ENCODE measurements around the gene WDR91.

Gene WDR91

DNA sequence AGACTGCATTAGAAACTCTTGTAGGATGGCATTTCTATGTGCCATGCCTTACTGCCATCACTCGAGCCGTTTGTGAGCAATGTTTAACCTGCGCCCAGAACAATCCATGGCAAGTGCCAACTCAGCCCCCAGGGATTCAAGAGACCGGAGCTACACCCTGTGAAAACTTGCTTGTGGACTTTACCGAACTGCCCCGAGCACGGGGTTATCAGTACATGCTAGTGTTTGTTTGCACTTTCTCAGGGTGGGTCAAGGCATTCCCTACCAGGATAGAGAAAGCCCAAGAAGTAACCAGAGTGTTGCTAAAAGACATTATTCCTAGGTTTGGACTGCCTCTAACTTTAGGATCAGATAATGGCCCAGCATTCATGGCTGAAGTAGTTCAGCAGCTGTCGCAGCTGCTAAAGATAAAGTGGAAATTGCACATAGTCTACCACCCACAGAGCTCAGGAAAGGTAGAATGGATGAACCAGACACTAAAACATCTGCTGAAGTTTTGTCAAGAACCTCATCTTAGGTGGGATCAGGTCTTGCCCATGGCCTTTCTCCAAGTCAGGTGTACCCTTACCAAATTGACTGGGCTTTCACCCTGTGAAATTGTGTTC is 31.9 kb downstream of the WDR91 start:
- H2AFZ ChIP-seq (ENCODE audit: low read length), result no peak overlapping the region

GRCh38 chr7:135178364-135178763 is 33.0 kb downstream of the WDR91 start:
- no peaks in the 10 kb centered on the region for H4K20me1 ChIP-seq (ENCODE audit: insufficient read depth, low read length)
- no peak overlapping the region for H3K9ac ChIP-seq (ENCODE audit: low read length)
- H3F3A ChIP-seq (ENCODE audit: insufficient read depth, low read length), result no peaks in the 10 kb centered on the region
- no peaks in the 10 kb centered on the region for H3K27me3 ChIP-seq (ENCODE audit: insufficient read depth, low read length)
- H3K36me3 ChIP-seq (ENCODE audit: insufficient read depth, low read length), result peaks cover 25% of the 10 kb centered on the region
- H3K27ac ChIP-seq (ENCODE audit: low read depth, low read length, poor library complexity, severe bottlenecking), result no peak overlapping the region
- H3K4me2 ChIP-seq (ENCODE audit: low read length), result no peak overlapping the region
- no peaks in the 10 kb centered on the region for H3K9me2 ChIP-seq (ENCODE audit: low read depth, low read length)
- no peaks in the 10 kb centered on the region for H3K4me1 ChIP-seq (ENCODE audit: insufficient read depth, low read length, severe bottlenecking)
- H2AFZ ChIP-seq (ENCODE audit: low read length), result no peak overlapping the region
- TF ChIP-seq CTCF (IDR thresholded peaks at IDR 0.05; ENCODE audit: low read length) (no peak), EZH2 (IDR thresholded peaks at IDR 0.05; ENCODE audit: borderline replicate concordance, low read length) (no peak)
- H3K79me2 ChIP-seq (ENCODE audit: insufficient read depth, low read length), result no peaks in the 10 kb centered on the region
- H3K9me3 ChIP-seq (ENCODE audit: low read length), result peaks cover 11% of the 10 kb centered on the region
- H3K4me3 ChIP-seq (ENCODE audit: low read depth, low read length, poor library complexity, severe bottlenecking), result no peak overlapping the region

More for the DNA sequence above, 31.9 kb downstream of the WDR91 start:
- Histone ChIP-seq H3K4me2 (ENCODE audit: low read length) (no peak overlapping the region), H3K27me3 (ENCODE audit: insufficient read depth, low read length) (no peaks in the 10 kb centered on the region), H4K20me1 (ENCODE audit: insufficient read depth, low read length) (no peaks in the 10 kb centered on the region), H3F3A (ENCODE audit: insufficient read depth, low read length) (no peaks in the 10 kb centered on the region), H3K36me3 (ENCODE audit: insufficient read depth, low read length) (peaks cover 34% of the 10 kb centered on the region), H3K9me3 (ENCODE audit: low read length) (peaks cover 11% of the 10 kb centered on the region), H3K9me2 (ENCODE audit: low read depth, low read length) (no peaks in the 10 kb centered on the region), H3K4me1 (ENCODE audit: insufficient read depth, low read length, severe bottlenecking) (no peaks in the 10 kb centered on the region), H3K4me3 (ENCODE audit: low read depth, low read length, poor library complexity, severe bottlenecking) (no peak overlapping the region), H3K9ac (ENCODE audit: low read length) (no peak overlapping the region), H3K79me2 (ENCODE audit: insufficient read depth, low read length) (no peaks in the 10 kb centered on the region), H3K27ac (ENCODE audit: low read depth, low read length, poor library complexity, severe bottlenecking) (no peak overlapping the region)
- no peak for TF ChIP-seq CTCF (IDR thresholded peaks at IDR 0.05; ENCODE audit: low read length)
- TF ChIP-seq EZH2 (IDR thresholded peaks at IDR 0.05; ENCODE audit: borderline replicate concordance, low read length), result no peak

- H3K27me3 ChIP-seq (ENCODE audit: insufficient read depth, low read length), result no peaks in the 10 kb centered on the region
- H3K4me1 ChIP-seq (ENCODE audit: insufficient read depth, low read length, severe bottlenecking), result peaks cover 4% of the 10 kb centered on the region
- TF ChIP-seq CTCF (IDR thresholded peaks at IDR 0.05; ENCODE audit: low read length) (no peak), EZH2 (IDR thresholded peaks at IDR 0.05; ENCODE audit: borderline replicate concordance, low read length) (no peak)
- peaks cover 11% of the 10 kb centered on the region for H3K9me3 ChIP-seq (ENCODE audit: low read length)
- H3K27ac ChIP-seq (ENCODE audit: low read depth, low read length, poor library complexity, severe bottlenecking), result no peak overlapping the region
- no peak overlapping the region for H3K9ac ChIP-seq (ENCODE audit: low read length)
- H3K79me2 ChIP-seq (ENCODE audit: insufficient read depth, low read length), result no peaks in the 10 kb centered on the region
- H4K20me1 ChIP-seq (ENCODE audit: insufficient read depth, low read length), result no peaks in the 10 kb centered on the region
- peaks cover 12% of the 10 kb centered on the region for H3K36me3 ChIP-seq (ENCODE audit: insufficient read depth, low read length)
- no peak overlapping the region for H2AFZ ChIP-seq (ENCODE audit: low read length)
- no peak overlapping the region for H3K4me2 ChIP-seq (ENCODE audit: low read length)
- no peaks in the 10 kb centered on the region for H3K9me2 ChIP-seq (ENCODE audit: low read depth, low read length)
- no peak overlapping the region for H3K4me3 ChIP-seq (ENCODE audit: low read depth, low read length, poor library complexity, severe bottlenecking)
- no peaks in the 10 kb centered on the region for H3F3A ChIP-seq (ENCODE audit: insufficient read depth, low read length)
Observed at GRCh38 chr7:135177028-135177696, 34.2 kb downstream of the WDR91 start.

All from OCI-LY1 (cell line).